IPS-18c (cell line): ENCODE data around the gene TBCA.

Experiments
- H3K4me3 ChIP-seq: 2 replicates; pipeline ENCODE4 v1.7.0; 2013; ENCODE audit warnings: low read depth, mild to moderate bottlenecking, low read length, moderate library complexity; ENCODE audit not compliant: insufficient read depth
- H3K9me3 ChIP-seq: one replicate; pipeline ENCODE4 v1.6.1; 2013; ENCODE audit warnings: mild to moderate bottlenecking, low read length, moderate library complexity; ENCODE audit not compliant: control insufficient read depth, insufficient read depth

Gene TBCA

GRCh38 chr5:77669677-77670076 lies 106.5 kb downstream of the TBCA start:
- no peaks in the 10 kb centered on the region for H3K9me3 ChIP-seq
- no peak overlapping the region for H3K4me3 ChIP-seq

- Histone ChIP-seq H3K4me3 (no peak overlapping the region), H3K9me3 (no peaks in the 10 kb centered on the region)
Measured at GRCh38 chr5:77663090-77663863, 112.9 kb downstream of the TBCA start.

GRCh38 chr5:77662635-77663034 lies 113.5 kb downstream of the TBCA start:
- H3K9me3 ChIP-seq, result no peaks in the 10 kb centered on the region
- H3K4me3 ChIP-seq, result no peak overlapping the region

- H3K9me3 ChIP-seq, result no peaks in the 10 kb centered on the region
- no peak overlapping the region for H3K4me3 ChIP-seq
Measured at GRCh38 chr5:77658662-77659061, 117.5 kb downstream of the TBCA start.

GRCh38 chr5:77651343-77651742 lies 124.8 kb downstream of the TBCA start:
- Histone ChIP-seq H3K4me3 (no peak overlapping the region), H3K9me3 (no peaks in the 10 kb centered on the region)

- no peaks in the 10 kb centered on the region for H3K9me3 ChIP-seq
- H3K4me3 ChIP-seq, result no peak overlapping the region
Measured at GRCh38 chr5:77650686-77651085, 125.5 kb downstream of the TBCA start.

- H3K9me3 ChIP-seq, result peaks cover 1% of the 10 kb centered on the region
- no peak overlapping the region for H3K4me3 ChIP-seq
Measured at GRCh38 chr5:77649776-77650175, 126.4 kb downstream of the TBCA start.

GRCh38 chr5:77645995-77646639 lies 130.0 kb downstream of the TBCA start:
- Histone ChIP-seq H3K9me3 (peaks cover 3% of the 10 kb centered on the region), H3K4me3 (no peak overlapping the region)

- H3K9me3 ChIP-seq, result peaks cover 3% of the 10 kb centered on the region
- peak overlapping the region; percentile 39 for H3K4me3 ChIP-seq
Measured at GRCh38 chr5:77645158-77645994, 130.8 kb downstream of the TBCA start.

- Histone ChIP-seq H3K4me3 (peak overlapping the region; percentile 4), H3K9me3 (peaks cover 3% of the 10 kb centered on the region)
Measured at GRCh38 chr5:77644371-77645157, 131.6 kb downstream of the TBCA start.

- Histone ChIP-seq H3K4me3 (no peak overlapping the region), H3K9me3 (peaks cover 3% of the 10 kb centered on the region)
Measured at GRCh38 chr5:77643654-77644370, 132.3 kb downstream of the TBCA start.

GRCh38 chr5:77642738-77643653 lies 133.1 kb downstream of the TBCA start:
- peaks cover 3% of the 10 kb centered on the region for H3K9me3 ChIP-seq
- no peak overlapping the region for H3K4me3 ChIP-seq

GRCh38 chr5:77641963-77642737 lies 134.0 kb downstream of the TBCA start:
- Histone ChIP-seq H3K9me3 (peaks cover 3% of the 10 kb centered on the region), H3K4me3 (no peak overlapping the region)

- Histone ChIP-seq H3K4me3 (no peak overlapping the region), H3K9me3 (peaks cover 6% of the 10 kb centered on the region)
Measured at GRCh38 chr5:77641397-77641943, 134.7 kb downstream of the TBCA start.
